Measurements from ENCODE around the gene VLDLR.

- TF ChIP-seq, protein P1, sequence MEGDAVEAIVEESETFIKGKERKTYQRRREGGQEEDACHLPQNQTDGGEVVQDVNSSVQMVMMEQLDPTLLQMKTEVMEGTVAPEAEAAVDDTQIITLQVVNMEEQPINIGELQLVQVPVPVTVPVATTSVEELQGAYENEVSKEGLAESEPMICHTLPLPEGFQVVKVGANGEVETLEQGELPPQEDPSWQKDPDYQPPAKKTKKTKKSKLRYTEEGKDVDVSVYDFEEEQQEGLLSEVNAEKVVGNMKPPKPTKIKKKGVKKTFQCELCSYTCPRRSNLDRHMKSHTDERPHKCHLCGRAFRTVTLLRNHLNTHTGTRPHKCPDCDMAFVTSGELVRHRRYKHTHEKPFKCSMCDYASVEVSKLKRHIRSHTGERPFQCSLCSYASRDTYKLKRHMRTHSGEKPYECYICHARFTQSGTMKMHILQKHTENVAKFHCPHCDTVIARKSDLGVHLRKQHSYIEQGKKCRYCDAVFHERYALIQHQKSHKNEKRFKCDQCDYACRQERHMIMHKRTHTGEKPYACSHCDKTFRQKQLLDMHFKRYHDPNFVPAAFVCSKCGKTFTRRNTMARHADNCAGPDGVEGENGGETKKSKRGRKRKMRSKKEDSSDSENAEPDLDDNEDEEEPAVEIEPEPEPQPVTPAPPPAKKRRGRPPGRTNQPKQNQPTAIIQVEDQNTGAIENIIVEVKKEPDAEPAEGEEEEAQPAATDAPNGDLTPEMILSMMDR (IDR thresholded peaks at IDR 0.05; ENCODE audit: insufficient read depth, low read length), result no peak
- no peak for TF ChIP-seq REST (IDR thresholded peaks at IDR 0.05; ENCODE audit: insufficient replicate concordance, low read depth)
Measured at GRCh38 chr9:2664174-2665065, 42.8 kb downstream of the VLDLR start.

All from HL-60 (cell line).